ENCODE results near the gene AVEN.

The AVEN gene

GRCh38 chr15:34043391-34043790 lies 4.4 kb upstream of the AVEN start:
- H3K4me1 ChIP-seq (ENCODE audit: control insufficient read depth, low read length): peaks cover 10% of the 10 kb centered on the region
- H3K79me2 ChIP-seq (ENCODE audit: control insufficient read depth, low read length): no peaks in the 10 kb centered on the region
- no peaks in the 10 kb centered on the region for H3K27me3 ChIP-seq (ENCODE audit: control insufficient read depth, low read length)
- H3K4me2 ChIP-seq (ENCODE audit: low read length): no peak overlapping the region
- H3F3A ChIP-seq (ENCODE audit: control insufficient read depth, insufficient read depth): peaks cover 5% of the 10 kb centered on the region; the same call in 1 of the 2 replicates
- H4K20me1 ChIP-seq (ENCODE audit: control insufficient read depth, insufficient read depth, low read depth, low read length): no peaks in the 10 kb centered on the region
- H3K9me2 ChIP-seq (replicated peaks; ENCODE audit: control insufficient read depth, low read length): no peaks in the 10 kb centered on the region
- H3K9me3 ChIP-seq (ENCODE audit: control insufficient read depth, insufficient read depth, low read length): no peaks in the 10 kb centered on the region
- no peak overlapping the region for H3K27ac ChIP-seq (ENCODE audit: low read depth, low read length)
- no peak overlapping the region for H3K4me3 ChIP-seq (ENCODE audit: low read length)
- H3K36me3 ChIP-seq (ENCODE audit: control insufficient read depth, low read length): no peaks in the 10 kb centered on the region
- TF ChIP-seq EZH2phosphoT487 (IDR thresholded peaks at IDR 0.05; ENCODE audit: borderline replicate concordance, low read length) (no peak), CTCF (IDR thresholded peaks at IDR 0.05; ENCODE audit: low read depth, low read length, poor library complexity, severe bottlenecking) (no peak)

- Histone ChIP-seq H3K27me3 (ENCODE audit: control insufficient read depth, low read length) (no peaks in the 10 kb centered on the region), H3K9me2 (replicated peaks; ENCODE audit: control insufficient read depth, low read length) (no peaks in the 10 kb centered on the region), H3F3A (ENCODE audit: control insufficient read depth, insufficient read depth) (peaks cover 5% of the 10 kb centered on the region; the same call in 1 of the 2 replicates), H4K20me1 (ENCODE audit: control insufficient read depth, insufficient read depth, low read depth, low read length) (no peaks in the 10 kb centered on the region), H3K4me1 (ENCODE audit: control insufficient read depth, low read length) (peaks cover 14% of the 10 kb centered on the region), H3K79me2 (ENCODE audit: control insufficient read depth, low read length) (peaks cover 28% of the 10 kb centered on the region), H3K4me2 (ENCODE audit: low read length) (peak overlapping the region; percentile 67), H3K9me3 (ENCODE audit: control insufficient read depth, insufficient read depth, low read length) (no peaks in the 10 kb centered on the region), H3K27ac (ENCODE audit: low read depth, low read length) (no peak overlapping the region), H3K4me3 (ENCODE audit: low read length) (peak overlapping the region; percentile 89), H3K36me3 (ENCODE audit: control insufficient read depth, low read length) (no peaks in the 10 kb centered on the region)
- no peak for TF ChIP-seq CTCF (IDR thresholded peaks at IDR 0.05; ENCODE audit: low read depth, low read length, poor library complexity, severe bottlenecking)
- TF ChIP-seq EZH2phosphoT487 (IDR thresholded peaks at IDR 0.05; ENCODE audit: borderline replicate concordance, low read length): no peak
Measured at GRCh38 chr15:34039790-34040113, 748 bp upstream of the AVEN start.

GRCh38 chr15:34038023-34038870 lies 757 bp downstream of the AVEN start:
- Histone ChIP-seq H3K4me1 (ENCODE audit: control insufficient read depth, low read length) (peaks cover 14% of the 10 kb centered on the region), H3K4me3 (ENCODE audit: low read length) (peak overlapping the region; percentile 89), H3K36me3 (ENCODE audit: control insufficient read depth, low read length) (no peaks in the 10 kb centered on the region), H3K27me3 (ENCODE audit: control insufficient read depth, low read length) (no peaks in the 10 kb centered on the region), H3F3A (ENCODE audit: control insufficient read depth, insufficient read depth) (peaks cover 5% of the 10 kb centered on the region; the same call in 1 of the 2 replicates), H3K27ac (ENCODE audit: low read depth, low read length) (peak overlapping the region; percentile 50), H3K4me2 (ENCODE audit: low read length) (peak overlapping the region; percentile 67), H3K9me3 (ENCODE audit: control insufficient read depth, insufficient read depth, low read length) (no peaks in the 10 kb centered on the region), H4K20me1 (ENCODE audit: control insufficient read depth, insufficient read depth, low read depth, low read length) (no peaks in the 10 kb centered on the region), H3K79me2 (ENCODE audit: control insufficient read depth, low read length) (peaks cover 28% of the 10 kb centered on the region), H3K9me2 (replicated peaks; ENCODE audit: control insufficient read depth, low read length) (no peaks in the 10 kb centered on the region)
- TF ChIP-seq CTCF (IDR thresholded peaks at IDR 0.05; ENCODE audit: low read depth, low read length, poor library complexity, severe bottlenecking): no peak
- no peak for TF ChIP-seq EZH2phosphoT487 (IDR thresholded peaks at IDR 0.05; ENCODE audit: borderline replicate concordance, low read length)
